GM10248 (cell line): ENCODE data around the gene HAX1.

Experiments used
- CTCF ChIA-PET: fragments of 300-600 bp; sonication (Branson Sonifier 250); formaldehyde crosslinking; extraction: SDS; loops from one replicate; lab custom pipeline; 2021; ENCODE audit warnings: antibody characterized with exemption; lab: Yijun Ruan, JAX
- POLR2A ChIA-PET: fragments of 350-650 bp; sonication (Branson Sonifier 250); formaldehyde crosslinking; extraction: SDS; loops from one replicate; lab custom pipeline; 2020; ENCODE audit warnings: antibody characterized with exemption; lab: Yijun Ruan, JAX
- DNase-seq: peaks from one replicate; pipeline ENCODE4 v3.0.0; 2012; ENCODE audit errors: extremely low spot score
- CTCF ChIP-seq: IDR thresholded peaks from 2 replicates; pipeline ENCODE4 v1.5.1; 2012; ENCODE audit warnings: mild to moderate bottlenecking, low read depth; ENCODE audit errors: extremely low read depth, missing control alignments, control extremely low read depth

HAX1 gene

GRCh38 chr1:154256686-154257085 lies 15.7 kb upstream of the HAX1 start:
- POLR2A ChIA-PET, result no interaction called here
- CTCF ChIA-PET, result interaction anchor here (1.4 to 8.9 kb wide), 4 partner anchors 12 to 79 kb away, joined by 3 to 43 read pairs (median 4); partner anchors contain the start of gene HAX1
- no peak for DNase-seq
- no peak for TF ChIP-seq CTCF

GRCh38 chr1:154258784-154259183 lies 13.6 kb upstream of the HAX1 start:
- no peak for TF ChIP-seq CTCF
- DNase-seq, result no peak
- CTCF ChIA-PET, result interaction anchor here (0.7 to 8.9 kb wide), 7 partner anchors 10 to 76 kb away, joined by 3 to 43 read pairs (median 4); partner anchors contain the start of gene HAX1
- POLR2A ChIA-PET, result interaction anchor here (1.1 kb wide), 1 partner anchor 269 kb away, joined by 3 read pairs; the partner anchor contains the start of gene RPS27

- TF ChIP-seq CTCF, result no peak
- ChIA-PET CTCF (interaction anchor here (1.2 to 8.9 kb wide), 3 partner anchors 9 to 49 kb away, joined by 3 to 43 read pairs (median 9); partner anchors contain the start of gene HAX1), POLR2A (no interaction called here)
- DNase-seq, result no peak
These were observed 12.3 kb upstream of the HAX1 start for GRCh38 chr1:154260127-154260526.

- ChIA-PET POLR2A (interaction anchor here (0.5 to 1.6 kb wide), 3 partner anchors 43 to 479 kb away, joined by 3 to 5 read pairs (median 5); partner anchors contain the start of gene UBAP2L), CTCF (interaction anchor here (1.4 to 8.9 kb wide), 4 partner anchors 9 to 80 kb away, joined by 3 to 43 read pairs (median 4); partner anchors contain the start of gene HAX1)
- DNase-seq, result no peak
- no peak for TF ChIP-seq CTCF
These were observed 8.7 kb upstream of the HAX1 start for GRCh38 chr1:154263465-154264332.

GRCh38 chr1:154264454-154264853 lies 8.0 kb upstream of the HAX1 start:
- POLR2A ChIA-PET, result interaction anchor here (0.5 to 0.6 kb wide), 2 partner anchors 148 to 479 kb away, joined by 3 to 5 read pairs; no protein-coding TSS in a partner anchor
- TF ChIP-seq CTCF, result no peak
- CTCF ChIA-PET, result interaction anchor here (1.4 to 1.5 kb wide), 2 partner anchors 35 to 80 kb away, joined by 3 read pairs; no protein-coding TSS in a partner anchor
- DNase-seq, result no peak

- ChIA-PET CTCF (no interaction called here), POLR2A (no interaction called here)
- DNase-seq, result no peak
- no peak for TF ChIP-seq CTCF
These were observed 6.8 kb upstream of the HAX1 start for GRCh38 chr1:154265586-154265985.
